ENCODE results near the gene CSGALNACT2. TPM values are rescaled to one million over a fixed set of nuclear protein-coding genes. Genes with fewer than 3 reads are reported as not detected.
A peak's percentile ranks its signal among the peaks of the same experiment; 100 is the strongest.

The CSGALNACT2 gene
- total and polyA plus RNA-seq, 11 donors: 2.6 to 17.7 (median 8.8) TPM

- DNase-seq (no peak), ATAC-seq (no peak)
- H3K4me3 ChIP-seq: no peak overlapping the region
- no peaks in the 10 kb centered on the region for H3K36me3 ChIP-seq
- H3K27me3 ChIP-seq: peaks cover 0 to 23% (median 0%) of the 10 kb centered on the region in 9 donors
- H3K4me1 ChIP-seq: peaks cover 0 to 13% (median 7%) of the 10 kb centered on the region in 12 donors
- 76 to 81% (median 79%) methylated on average over 11 to 15 of the region's 15 CpGs for WGBS, 4 donors
- no peaks in the 10 kb centered on the region for H3K9me3 ChIP-seq
- no peak overlapping the region for H3K27ac ChIP-seq
- intact Hi-C loops (cut with DNase I): no loop called here
- TF ChIP-seq POLR2A (IDR thresholded peaks at IDR 0.05) (no peak), CTCF (IDR thresholded peaks at IDR 0.05) (peak in 1 of 12 donors; percentile 14)
Measured at GRCh38 chr10:43197834-43198681, 59.8 kb downstream of the CSGALNACT2 start.

GRCh38 chr10:43198682-43199005 lies 60.4 kb downstream of the CSGALNACT2 start:
- intact Hi-C loops (cut with DNase I): no loop called here
- Histone ChIP-seq H3K9me3 (no peaks in the 10 kb centered on the region), H3K27me3 (peaks cover 0 to 23% (median 0%) of the 10 kb centered on the region in 9 donors), H3K4me1 (peaks cover 0 to 13% (median 7%) of the 10 kb centered on the region in 12 donors), H3K27ac (no peak overlapping the region), H3K36me3 (no peaks in the 10 kb centered on the region), H3K4me3 (no peak overlapping the region)
- WGBS, 4 donors: 83 to 92% (median 87%) methylated on average over 8 to 10 of the region's 10 CpGs
- ATAC-seq (no peak), DNase-seq (peak in 1 of 5 donors; percentile 51)
- TF ChIP-seq CTCF (IDR thresholded peaks at IDR 0.05) (no peak), POLR2A (IDR thresholded peaks at IDR 0.05) (no peak)

- intact Hi-C loops (cut with DNase I): no loop called here
- TF ChIP-seq POLR2A (IDR thresholded peaks at IDR 0.05) (no peak), CTCF (IDR thresholded peaks at IDR 0.05) (no peak)
- ATAC-seq: no peak
- H3K27ac ChIP-seq: no peak overlapping the region
- no peaks in the 10 kb centered on the region for H3K9me3 ChIP-seq
- peak in 1 of 5 donors; percentile 4 for DNase-seq
- no peak overlapping the region for H3K4me3 ChIP-seq
- no peaks in the 10 kb centered on the region for H3K36me3 ChIP-seq
- H3K27me3 ChIP-seq: peaks cover 0 to 23% (median 0%) of the 10 kb centered on the region in 9 donors
- H3K4me1 ChIP-seq: peaks cover 0 to 13% (median 7%) of the 10 kb centered on the region in 12 donors
- WGBS, 4 donors: 91 to 95% (median 93%) methylated on average over 16 of the region's 16 CpGs
Measured at GRCh38 chr10:43199088-43199683, 60.9 kb downstream of the CSGALNACT2 start.
